B cell (primary cell): ENCODE data around the gene KCNQ1OT1. TPM values are rescaled to one million over a fixed set of nuclear protein-coding genes. Genes with fewer than 3 reads are reported as not detected.

Source experiments
- ATAC-seq: fragments of 200-7000 bp; cut with Tn5 transposase; one replicate; pipeline ENCODE4 v1.10.0; 2021; ENCODE audit warnings: low read depth, mild to moderate bottlenecking, moderate number of reproducible peaks, moderate library complexity
- CTCF ChIA-PET: fragments of 350-600 bp; sonication (Branson Sonifier 250); formaldehyde crosslinking; loops from one replicate; lab custom pipeline; 2021; ENCODE audit warnings: antibody characterized with exemption, inconsistent platforms; lab: Charles Lee
- POLR2A ChIA-PET: fragments of 350-600 bp; sonication (Branson Sonifier 250); formaldehyde crosslinking; loops from one replicate; lab custom pipeline; 2021; ENCODE audit warnings: antibody characterized with exemption; lab: Charles Lee
- DNase-seq: peaks from one replicate; pipeline ENCODE4 v3.0.0; 2013
- H2AFZ ChIP-seq: 2 replicates; pipeline ENCODE4 v1.6.1; 2012; ENCODE audit warnings: mild to moderate bottlenecking, low read depth, low read length; ENCODE audit not compliant: insufficient read depth, poor library complexity, severe bottlenecking
- H3K27ac ChIP-seq, 2 donors: 1 replicate in 1 of 2; 2 replicates in 1 of 2; pipeline ENCODE4 v1.5.1; 2012 to 2013; ENCODE audit warnings: low read length in 2 of 2, mild to moderate bottlenecking in 2 of 2, moderate library complexity in 1 of 2
- H3K27me3 ChIP-seq, 4 experiments: fragments of 200-600 bp in 1 of 4; sonication (generic) in 1 of 4; replicated peaks in 1 of 4; 1 replicate in 2 of 4; 2 replicates in 2 of 4; pipeline versions ENCODE4 v1.6.1 to v1.7.0; 2013 to 2016; ENCODE audit warnings: low read length in 3 of 4, mild to moderate bottlenecking in 2 of 4, mixed read lengths in 1 of 4, moderate library complexity in 1 of 4; ENCODE audit not compliant: insufficient read depth in 4 of 4, control insufficient read depth in 3 of 4; ENCODE audit errors: control extremely low read depth in 1 of 4
- H3K36me3 ChIP-seq, 2 experiments: replicated peaks in 1 of 2; 1 replicate in 1 of 2; 2 replicates in 1 of 2; pipeline versions ENCODE4 v1.6.1 to v1.7.1; 2013; ENCODE audit warnings: low read length in 1 of 2; ENCODE audit not compliant: insufficient read depth in 2 of 2, control insufficient read depth in 1 of 2; ENCODE audit errors: control extremely low read depth in 1 of 2, extremely low read depth in 1 of 2
- H3K4me1 ChIP-seq, 2 donors: fragments of 200-600 bp in 1 of 2; sonication (generic) in 1 of 2; 1 replicate in 1 of 2; 2 replicates in 1 of 2; pipeline versions ENCODE4 v1.5.1 to v1.6.1; 2013 to 2017; ENCODE audit warnings: low read length in 2 of 2; ENCODE audit not compliant: control insufficient read depth in 2 of 2, insufficient read depth in 2 of 2
- H3K4me2 ChIP-seq: replicated peaks from 2 replicates; pipeline ENCODE3; 2012; ENCODE audit warnings: mild to moderate bottlenecking, low read depth, low read length; ENCODE audit not compliant: poor library complexity, severe bottlenecking
- H3K4me3 ChIP-seq, 5 experiments: fragments of 200-600 bp in 1 of 5; sonication (generic) in 1 of 5; 1 replicate in 3 of 5; 2 replicates in 2 of 5; pipeline versions ENCODE4 v1.5.1 to v1.7.0; 2011 to 2016; ENCODE audit warnings: low read length in 4 of 5, mild to moderate bottlenecking in 4 of 5, low read depth in 2 of 5, control low read depth in 1 of 5, moderate library complexity in 1 of 5; ENCODE audit not compliant: insufficient read depth in 1 of 5; ENCODE audit errors: control extremely low read depth in 1 of 5, extremely low read depth in 1 of 5
- H3K79me2 ChIP-seq: fragments of 200-600 bp; sonication (generic); one replicate; pipeline ENCODE4 v1.6.0; 2016; ENCODE audit warnings: low read length; ENCODE audit not compliant: control insufficient read depth, insufficient read depth
- H3K9ac ChIP-seq: fragments of 200-600 bp; sonication (generic); 2 replicates; pipeline ENCODE4 v1.6.1; 2017; ENCODE audit warnings: mild to moderate bottlenecking, low read length, moderate library complexity
- H3K9me3 ChIP-seq, 3 donors: one replicate each; pipeline versions ENCODE4 v1.6.1 to v1.7.1; 2013; ENCODE audit warnings: low read length in 2 of 3; ENCODE audit not compliant: control insufficient read depth in 2 of 3, insufficient read depth in 1 of 3; ENCODE audit errors: control extremely low read depth in 1 of 3
- H4K20me1 ChIP-seq: 2 replicates; pipeline ENCODE4 v1.6.0; 2012; ENCODE audit warnings: mild to moderate bottlenecking, low read length; ENCODE audit not compliant: insufficient read depth, control insufficient read depth, poor library complexity, severe bottlenecking
- H3K27ac Mint-ChIP-seq: one replicate; pipeline ENCODE4 v1.8.0; 2021; ENCODE audit warnings: mixed read lengths
- H3K27me3 Mint-ChIP-seq: one replicate; pipeline ENCODE4 v1.8.0; 2021; ENCODE audit warnings: mixed read lengths
- H3K4me1 Mint-ChIP-seq: one replicate; pipeline ENCODE4 v1.8.0; 2021; ENCODE audit warnings: mixed read lengths
- H3K4me3 Mint-ChIP-seq: one replicate; pipeline ENCODE4 v1.8.0; 2021; ENCODE audit warnings: mixed read lengths
- H3K9me3 Mint-ChIP-seq: one replicate; pipeline ENCODE4 v1.8.0; 2022; ENCODE audit warnings: mixed read lengths; ENCODE audit not compliant: insufficient read depth
- CTCF ChIP-seq: fragments of 200-600 bp; IDR thresholded peaks from one replicate; pipeline ENCODE4 v1.8.0; 2022; ENCODE audit warnings: antibody characterized with exemption, mild to moderate bottlenecking
- EZH2 ChIP-seq: IDR thresholded peaks from 2 replicates; pipeline ENCODE4 v1.6.1; 2012; ENCODE audit warnings: borderline replicate concordance, low read depth, mild to moderate bottlenecking, moderate library complexity, low read length; ENCODE audit not compliant: insufficient read depth, poor library complexity, severe bottlenecking
- WGBS: methylation state at CpG from one replicate; pipeline ENCODE4 v1.1.5; 2013; ENCODE audit warnings: missing lambda C conversion rate; ENCODE audit not compliant: insufficient coverage; 5-methylcytosine and 5-hydroxymethylcytosine counted together
- intact Hi-C: fragments of 100-400 bp; cut with micrococcal nuclease; formaldehyde crosslinking; loops from one replicate; pipeline ENCODE4 v1.10.0; 2022
- polyA plus RNA-seq: library from polyadenylated mRNA; depleted of rRNA; stranded (reverse); fragments of >200 nt; gene quantifications from 2 replicates; pipeline ENCODE4 v1.2.3, GENCODE V29; 2012
- total RNA-seq, 2 donors: library from RNA; stranded (reverse); fragments of 120-200 nt in 1 of 2; gene quantifications; 1 replicate in 1 of 2; 2 replicates in 1 of 2; pipeline versions ENCODE4 v1.2.3 to v1.2.4, GENCODE V29; 2013 to 2022

The KCNQ1OT1 gene
- total and polyA plus RNA-seq, 2 donors (not counting 1 experiment from before 2014, with no cell fraction given), result 0.03 to 0.89 TPM

GRCh38 chr11:2741377-2742131, 41.8 kb upstream of the KCNQ1OT1 start:
- H3K27ac Mint-ChIP-seq, result no peak overlapping the region
- Histone ChIP-seq H3K79me2 (no peaks in the 10 kb centered on the region), H3K27ac (no peak overlapping the region), H4K20me1 (no peaks in the 10 kb centered on the region), H3K4me1 (no peaks in the 10 kb centered on the region), H3K4me3 (no peak overlapping the region), H3K4me2 (no peak overlapping the region), H3K27me3 (no peaks in the 10 kb centered on the region), H3K9me3 (no peaks in the 10 kb centered on the region), H3K36me3 (no peaks in the 10 kb centered on the region), H3K9ac (no peak overlapping the region), H2AFZ (no peak overlapping the region)
- DNase-seq (no peak), ATAC-seq (no peak)
- CTCF ChIA-PET, result no interaction called here
- no peak overlapping the region for H3K4me3 Mint-ChIP-seq
- TF ChIP-seq EZH2 (no peak), CTCF (no peak)
- intact Hi-C loops, result no loop called here
- H3K9me3 Mint-ChIP-seq, result no peaks in the 10 kb centered on the region
- no peaks in the 10 kb centered on the region for H3K4me1 Mint-ChIP-seq
- 72% methylated on average over 18 of the region's 18 CpGs for WGBS
- no peaks in the 10 kb centered on the region for H3K27me3 Mint-ChIP-seq
- POLR2A ChIA-PET, result no interaction called here

GRCh38 chr11:2741006-2741376, 41.2 kb upstream of the KCNQ1OT1 start:
- Histone ChIP-seq H3K9me3 (no peaks in the 10 kb centered on the region), H3K36me3 (no peaks in the 10 kb centered on the region), H3K27ac (no peak overlapping the region), H3K4me3 (no peak overlapping the region), H4K20me1 (no peaks in the 10 kb centered on the region), H2AFZ (no peak overlapping the region), H3K27me3 (no peaks in the 10 kb centered on the region), H3K79me2 (no peaks in the 10 kb centered on the region), H3K4me2 (no peak overlapping the region), H3K9ac (no peak overlapping the region), H3K4me1 (no peaks in the 10 kb centered on the region)
- Mint-ChIP-seq H3K27me3 (no peaks in the 10 kb centered on the region), H3K9me3 (no peaks in the 10 kb centered on the region), H3K27ac (no peak overlapping the region), H3K4me1 (no peaks in the 10 kb centered on the region), H3K4me3 (no peak overlapping the region)
- TF ChIP-seq CTCF (no peak), EZH2 (no peak)
- ChIA-PET POLR2A (no interaction called here), CTCF (no interaction called here)
- WGBS, result 84% methylated on average over 7 of the region's 7 CpGs
- ATAC-seq (no peak), DNase-seq (no peak)
- intact Hi-C loops, result no loop called here
